T-helper 2 cell treated with Interferon-gamma antibody and Interleukin-4, amounts not matched to agents 5 μg/mL and 100 μg/mL, for 36 hours (primary cell): Measurements from ENCODE around the gene PGLYRP3.
A peak's percentile ranks its signal among the peaks of the same experiment; 100 is the strongest.
"Not testable (repeated sequence)": the region's sequence is repeated elsewhere in the genome, so short reads cannot be mapped to it uniquely, and the experiment has no call there.

Source experiments
- DNase-seq: peaks from one replicate; pipeline ENCODE4 v3.0.0; 2021; ENCODE audit warnings: low spot score
- H3K27ac Mint-ChIP-seq: one replicate; pipeline ENCODE4 v1.8.0; 2021; ENCODE audit warnings: mild to moderate bottlenecking, mixed read lengths
- H3K27me3 Mint-ChIP-seq: one replicate; pipeline ENCODE4 v1.8.0; 2021; ENCODE audit warnings: low read depth, mixed read lengths
- H3K36me3 Mint-ChIP-seq: one replicate; pipeline ENCODE4 v1.8.0; 2021; ENCODE audit warnings: low read depth, mixed read lengths
- H3K4me1 Mint-ChIP-seq: one replicate; pipeline ENCODE4 v1.8.0; 2021; ENCODE audit warnings: low read depth, mixed read lengths
- H3K4me3 Mint-ChIP-seq: one replicate; pipeline ENCODE4 v1.8.0; 2022; ENCODE audit warnings: mild to moderate bottlenecking, moderate library complexity, mixed read lengths
- H3K9me3 Mint-ChIP-seq: one replicate; pipeline ENCODE4 v1.8.0; 2021; ENCODE audit warnings: mixed read lengths

The PGLYRP3 gene

GRCh38 chr1:153343811-153344717 is 31.3 kb upstream of the PGLYRP3 start:
- H3K27ac Mint-ChIP-seq: no peak overlapping the region
- peaks cover 19% of the 10 kb centered on the region for H3K4me1 Mint-ChIP-seq
- H3K9me3 Mint-ChIP-seq: no peaks in the 10 kb centered on the region
- DNase-seq: peak; percentile 3
- no peak overlapping the region for H3K4me3 Mint-ChIP-seq
- no peaks in the 10 kb centered on the region for H3K36me3 Mint-ChIP-seq
- peaks cover 10% of the 10 kb centered on the region for H3K27me3 Mint-ChIP-seq

GRCh38 chr1:153343040-153343681 is 30.4 kb upstream of the PGLYRP3 start:
- peak; percentile 2 for DNase-seq
- Mint-ChIP-seq H3K4me1 (peaks cover 19% of the 10 kb centered on the region), H3K36me3 (no peaks in the 10 kb centered on the region), H3K9me3 (no peaks in the 10 kb centered on the region), H3K27me3 (peaks cover 17% of the 10 kb centered on the region), H3K27ac (no peak overlapping the region), H3K4me3 (no peak overlapping the region)

GRCh38 chr1:153342178-153342577 is 29.4 kb upstream of the PGLYRP3 start:
- no peak for DNase-seq
- Mint-ChIP-seq H3K27ac (no peak overlapping the region), H3K9me3 (no peaks in the 10 kb centered on the region), H3K27me3 (peaks cover 17% of the 10 kb centered on the region), H3K36me3 (no peaks in the 10 kb centered on the region), H3K4me3 (no peak overlapping the region), H3K4me1 (peaks cover 19% of the 10 kb centered on the region)

- no peak for DNase-seq
- H3K36me3 Mint-ChIP-seq: no peaks in the 10 kb centered on the region
- H3K4me3 Mint-ChIP-seq: no peak overlapping the region
- no peak overlapping the region for H3K27ac Mint-ChIP-seq
- no peaks in the 10 kb centered on the region for H3K9me3 Mint-ChIP-seq
- peaks cover 19% of the 10 kb centered on the region for H3K4me1 Mint-ChIP-seq
- peaks cover 17% of the 10 kb centered on the region for H3K27me3 Mint-ChIP-seq
Observed at GRCh38 chr1:153341431-153341934, 28.7 kb upstream of the PGLYRP3 start.

- Mint-ChIP-seq H3K4me1 (peaks cover 13% of the 10 kb centered on the region), H3K9me3 (no peaks in the 10 kb centered on the region), H3K4me3 (no peak overlapping the region), H3K27me3 (peaks cover 12% of the 10 kb centered on the region), H3K27ac (no peak overlapping the region), H3K36me3 (no peaks in the 10 kb centered on the region)
- DNase-seq: no peak
Observed at GRCh38 chr1:153340356-153340755, 27.6 kb upstream of the PGLYRP3 start.

GRCh38 chr1:153339802-153340201 is 27.1 kb upstream of the PGLYRP3 start:
- no peaks in the 10 kb centered on the region for H3K36me3 Mint-ChIP-seq
- H3K4me1 Mint-ChIP-seq: peaks cover 13% of the 10 kb centered on the region
- H3K9me3 Mint-ChIP-seq: no peaks in the 10 kb centered on the region
- H3K27me3 Mint-ChIP-seq: peaks cover 12% of the 10 kb centered on the region
- DNase-seq: no peak
- no peak overlapping the region for H3K27ac Mint-ChIP-seq
- H3K4me3 Mint-ChIP-seq: no peak overlapping the region

GRCh38 chr1:153337980-153338853 is 25.5 kb upstream of the PGLYRP3 start:
- H3K4me1 Mint-ChIP-seq: peaks cover 6% of the 10 kb centered on the region
- no peak overlapping the region for H3K4me3 Mint-ChIP-seq
- no peak for DNase-seq
- H3K36me3 Mint-ChIP-seq: no peaks in the 10 kb centered on the region
- H3K9me3 Mint-ChIP-seq: no peaks in the 10 kb centered on the region
- peaks cover 10% of the 10 kb centered on the region for H3K27me3 Mint-ChIP-seq
- H3K27ac Mint-ChIP-seq: no peak overlapping the region

GRCh38 chr1:153336650-153337049 is 23.9 kb upstream of the PGLYRP3 start:
- no peaks in the 10 kb centered on the region for H3K36me3 Mint-ChIP-seq
- H3K27me3 Mint-ChIP-seq: peaks cover 14% of the 10 kb centered on the region
- no peak overlapping the region for H3K27ac Mint-ChIP-seq
- H3K9me3 Mint-ChIP-seq: peaks cover 6% of the 10 kb centered on the region
- H3K4me3 Mint-ChIP-seq: no peak overlapping the region
- DNase-seq: no peak
- H3K4me1 Mint-ChIP-seq: peaks cover 6% of the 10 kb centered on the region

GRCh38 chr1:153333902-153334301 is 21.1 kb upstream of the PGLYRP3 start:
- H3K27me3 Mint-ChIP-seq: peaks cover 11% of the 10 kb centered on the region

GRCh38 chr1:153324912-153325311 is 12.2 kb upstream of the PGLYRP3 start:
- no peaks in the 10 kb centered on the region for H3K36me3 Mint-ChIP-seq
- DNase-seq: no peak
- H3K27me3 Mint-ChIP-seq: peaks cover 5% of the 10 kb centered on the region
- peaks cover 13% of the 10 kb centered on the region for H3K9me3 Mint-ChIP-seq
- H3K4me3 Mint-ChIP-seq: no peak overlapping the region
- H3K4me1 Mint-ChIP-seq: no peaks in the 10 kb centered on the region
- no peak overlapping the region for H3K27ac Mint-ChIP-seq

More at GRCh38 chr1:153333902-153334301, 21.1 kb upstream of the PGLYRP3 start:
- H3K4me1 Mint-ChIP-seq: no peaks in the 10 kb centered on the region
- H3K27ac Mint-ChIP-seq: no peak overlapping the region
- H3K9me3 Mint-ChIP-seq: peaks cover 6% of the 10 kb centered on the region
- no peak for DNase-seq
- no peaks in the 10 kb centered on the region for H3K36me3 Mint-ChIP-seq
- no peak overlapping the region for H3K4me3 Mint-ChIP-seq

GRCh38 chr1:153322568-153322967 is 9.8 kb upstream of the PGLYRP3 start:
- Mint-ChIP-seq H3K4me3 (no peak overlapping the region), H3K36me3 (no peaks in the 10 kb centered on the region), H3K27me3 (peaks cover 2% of the 10 kb centered on the region), H3K9me3 (peaks cover 13% of the 10 kb centered on the region), H3K27ac (no peak overlapping the region), H3K4me1 (no peaks in the 10 kb centered on the region)
- DNase-seq: no peak

GRCh38 chr1:153318145-153318544 is 5.4 kb upstream of the PGLYRP3 start:
- DNase-seq, H3K4me1 Mint-ChIP-seq, H3K27me3 Mint-ChIP-seq, H3K4me3 Mint-ChIP-seq, H3K36me3 Mint-ChIP-seq, H3K27ac Mint-ChIP-seq: not testable (repeated sequence)
- H3K9me3 Mint-ChIP-seq: peaks cover 13% of the 10 kb centered on the region

- H3K27me3 Mint-ChIP-seq, H3K9me3 Mint-ChIP-seq, H3K4me1 Mint-ChIP-seq, H3K36me3 Mint-ChIP-seq, H3K27ac Mint-ChIP-seq, H3K4me3 Mint-ChIP-seq, DNase-seq: not testable (repeated sequence)
Observed at GRCh38 chr1:153316013-153316412, 3.3 kb upstream of the PGLYRP3 start.
